HG02642 (cell line): ENCODE results near the gene CAB39L.
"Not testable (repeated sequence)": the region's sequence is repeated elsewhere in the genome, so short reads cannot be mapped to it uniquely, and the experiment has no call there.

Source experiments
- ATAC-seq: cut with Tn5 transposase; IDR thresholded peaks from one replicate; pipeline ENCODE4 v1.9.1; 2021; ENCODE audit warnings: mild to moderate bottlenecking; ENCODE audit not compliant: unreplicated experiment, poor library complexity

The CAB39L gene

DNA sequence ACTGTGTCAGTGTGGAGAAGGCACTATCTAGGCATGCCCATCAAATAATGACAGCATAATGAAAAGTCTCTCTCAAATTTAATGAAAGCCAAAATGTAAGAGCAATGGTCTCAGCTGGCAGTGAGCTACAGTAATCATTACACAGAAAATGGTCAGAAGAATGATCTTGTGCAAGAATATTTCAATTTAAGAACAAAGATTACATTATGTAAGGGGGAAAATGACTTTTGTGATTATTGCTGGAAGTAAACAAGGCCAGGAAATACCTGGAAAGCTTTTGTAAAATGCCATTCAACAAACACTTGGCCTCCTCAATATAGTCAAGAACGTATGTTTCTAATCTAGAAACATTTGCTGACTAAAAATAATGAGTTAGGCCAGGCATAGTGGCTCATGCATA is 89.1 kb downstream of the CAB39L start:
- ATAC-seq: no peak

GRCh38 chr13:49353908-49354307 is 90.0 kb downstream of the CAB39L start:
- no peak for ATAC-seq

GRCh38 chr13:49351871-49352270 is 92.0 kb downstream of the CAB39L start:
- no peak for ATAC-seq

DNA sequence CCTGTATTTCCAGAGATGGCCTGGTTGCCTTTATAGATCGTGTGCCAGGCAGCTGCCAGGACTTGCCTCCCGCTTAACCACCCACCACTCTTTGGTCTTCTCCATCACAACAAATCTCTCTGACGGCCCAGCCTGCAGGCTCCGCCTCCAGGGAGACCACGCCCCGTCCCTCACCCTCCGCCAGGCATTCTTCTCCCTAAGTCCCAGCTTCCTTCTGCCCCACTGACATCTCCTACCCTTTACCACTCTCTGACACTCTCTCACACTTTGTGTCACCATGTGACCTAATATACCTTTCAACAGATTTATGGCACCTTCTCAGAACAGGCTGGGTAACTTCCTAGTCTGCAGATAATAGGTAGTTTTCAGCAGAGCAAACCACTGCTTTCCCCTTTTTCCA is 95.1 kb downstream of the CAB39L start:
- no peak for ATAC-seq

DNA sequence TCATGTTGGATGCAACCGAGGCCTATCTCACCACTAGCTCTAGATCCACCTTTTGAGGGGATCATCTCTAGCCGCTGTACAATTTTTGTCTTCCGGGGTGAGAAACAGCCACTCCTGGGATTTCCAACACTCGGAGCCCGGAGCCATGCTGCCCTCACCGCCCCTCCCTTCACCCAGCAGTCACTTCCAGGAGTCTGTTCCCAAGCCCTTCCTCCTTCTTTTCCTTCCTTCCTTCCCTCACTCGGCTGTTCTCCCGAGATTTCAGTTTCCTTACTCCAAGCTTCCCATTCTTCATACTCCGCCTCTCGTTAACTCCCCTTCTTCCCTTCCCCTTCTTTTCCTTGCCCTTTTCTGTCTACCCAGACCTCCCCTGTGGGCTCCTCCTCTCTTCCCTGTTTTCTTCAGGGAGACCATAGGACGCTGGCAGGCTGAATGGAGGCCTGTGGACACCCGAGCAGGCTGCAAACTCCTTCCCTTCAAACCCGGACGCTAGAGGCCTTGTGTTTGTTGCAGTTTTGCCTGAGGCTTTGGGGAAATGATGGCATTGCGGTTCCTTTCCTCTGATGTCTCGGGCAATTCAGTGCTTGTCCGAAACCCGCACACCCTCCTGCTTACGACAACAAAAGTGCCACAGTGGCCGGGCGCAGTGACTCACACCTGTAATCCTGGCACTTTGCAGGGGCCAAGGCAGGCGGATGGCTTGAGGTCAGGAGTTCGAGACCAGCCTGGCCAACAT is 96.0 kb downstream of the CAB39L start:
- no peak for ATAC-seq

GRCh38 chr13:49346460-49346859 is 97.4 kb downstream of the CAB39L start:
- no peak for ATAC-seq

DNA sequence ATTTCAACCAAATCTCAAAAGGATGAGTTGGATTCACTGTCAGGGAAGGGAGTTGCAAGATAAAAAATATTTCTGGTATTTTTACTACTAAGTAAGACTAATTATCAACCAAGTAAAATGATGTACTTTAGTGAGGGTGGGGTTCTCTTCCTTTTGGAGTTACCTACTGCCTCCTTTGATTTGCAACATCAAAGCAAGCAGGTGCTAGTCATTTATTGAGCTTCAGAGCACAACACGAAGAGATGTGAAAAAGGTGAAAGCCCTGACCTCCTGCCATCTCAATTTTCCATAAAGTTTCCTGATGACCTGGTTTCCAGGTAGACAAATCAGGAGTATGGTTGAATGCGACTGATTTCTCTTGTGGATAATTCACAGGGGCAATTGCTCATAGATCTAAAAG is 100.1 kb downstream of the CAB39L start:
- ATAC-seq: no peak

DNA sequence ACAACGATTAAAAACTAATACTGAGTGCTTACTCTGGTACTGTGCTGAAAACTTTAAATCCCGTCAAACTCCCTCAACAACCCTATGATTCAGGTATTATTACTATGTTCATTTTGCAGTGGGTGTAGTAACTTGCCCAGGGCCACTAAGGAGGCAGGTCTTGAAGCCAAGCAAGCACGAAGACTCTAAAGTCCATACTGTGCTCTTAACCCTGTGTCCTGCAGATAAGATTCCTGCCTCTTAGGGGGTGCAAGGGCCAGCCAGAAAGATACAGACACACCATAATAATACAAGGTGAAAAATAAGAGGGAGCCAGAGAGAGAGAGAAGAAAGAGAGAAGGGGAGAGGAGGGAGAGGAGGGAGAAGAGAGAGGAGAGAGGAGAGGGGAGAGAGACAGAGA is 100.6 kb downstream of the CAB39L start:
- no peak for ATAC-seq

- ATAC-seq: no peak
These were observed 101.4 kb downstream of the CAB39L start for GRCh38 chr13:49342454-49342853.

- no peak for ATAC-seq
These were observed 101.9 kb downstream of the CAB39L start for GRCh38 chr13:49341941-49342340.

DNA sequence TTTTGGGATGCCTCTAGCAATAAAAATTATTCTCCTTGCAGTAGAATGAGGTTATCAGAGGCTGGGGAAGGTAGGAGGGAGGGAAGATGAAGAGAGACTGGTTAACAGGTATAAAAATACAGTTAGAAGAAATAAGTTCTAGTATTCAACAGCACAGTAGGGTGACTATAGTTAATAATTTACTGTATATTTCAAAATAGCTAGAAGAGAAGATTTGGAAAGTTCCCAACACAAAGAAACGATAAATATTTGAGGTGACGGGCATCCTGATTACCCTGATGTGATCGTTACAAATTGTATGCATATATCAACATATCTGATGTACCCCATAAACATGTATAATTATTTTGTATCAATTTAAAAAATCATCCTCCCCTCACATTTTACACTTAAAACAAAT is 102.3 kb downstream of the CAB39L start:
- ATAC-seq: no peak

DNA sequence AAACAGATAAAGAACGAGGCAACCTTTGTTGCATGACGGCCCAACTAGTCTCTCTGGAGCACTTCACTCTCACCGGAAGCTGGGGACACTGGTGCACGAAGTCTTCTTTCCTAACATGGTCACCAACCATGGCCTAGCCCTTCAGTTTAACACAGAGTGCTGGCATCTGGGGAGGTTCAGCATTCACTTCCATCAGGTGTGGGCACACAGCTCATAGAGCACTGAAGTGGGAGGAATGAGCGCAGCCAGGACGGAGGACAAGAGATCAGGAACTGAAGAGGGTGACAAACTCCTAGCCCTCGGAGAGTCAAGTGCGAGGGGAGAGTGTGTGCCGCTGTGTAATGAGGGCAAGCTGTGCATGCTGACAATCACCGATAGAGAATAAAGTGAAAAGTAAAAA is 103.7 kb downstream of the CAB39L start:
- no peak for ATAC-seq

- ATAC-seq: no peak
These were observed 107.2 kb downstream of the CAB39L start for GRCh38 chr13:49336655-49337054.

DNA sequence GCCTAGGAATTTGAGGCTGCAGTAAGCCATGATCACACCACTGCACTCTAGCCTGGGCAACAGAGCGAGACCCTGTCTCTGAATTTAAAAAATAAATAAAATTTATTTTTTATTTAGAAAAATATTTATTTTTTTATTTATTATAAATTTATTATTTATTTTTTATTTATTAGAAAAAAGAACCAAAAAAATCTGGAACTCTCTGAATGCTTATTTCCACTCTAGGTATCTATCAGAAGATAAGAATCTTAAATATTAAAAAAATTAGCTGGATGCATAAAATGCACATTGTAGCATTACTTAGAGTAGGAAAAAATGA is 113.4 kb downstream of the CAB39L start:
- ATAC-seq: no peak

- no peak for ATAC-seq
These were observed 113.9 kb downstream of the CAB39L start for GRCh38 chr13:49329831-49330545.

GRCh38 chr13:49327145-49327544 is 116.7 kb downstream of the CAB39L start:
- ATAC-seq: not testable (repeated sequence)

DNA sequence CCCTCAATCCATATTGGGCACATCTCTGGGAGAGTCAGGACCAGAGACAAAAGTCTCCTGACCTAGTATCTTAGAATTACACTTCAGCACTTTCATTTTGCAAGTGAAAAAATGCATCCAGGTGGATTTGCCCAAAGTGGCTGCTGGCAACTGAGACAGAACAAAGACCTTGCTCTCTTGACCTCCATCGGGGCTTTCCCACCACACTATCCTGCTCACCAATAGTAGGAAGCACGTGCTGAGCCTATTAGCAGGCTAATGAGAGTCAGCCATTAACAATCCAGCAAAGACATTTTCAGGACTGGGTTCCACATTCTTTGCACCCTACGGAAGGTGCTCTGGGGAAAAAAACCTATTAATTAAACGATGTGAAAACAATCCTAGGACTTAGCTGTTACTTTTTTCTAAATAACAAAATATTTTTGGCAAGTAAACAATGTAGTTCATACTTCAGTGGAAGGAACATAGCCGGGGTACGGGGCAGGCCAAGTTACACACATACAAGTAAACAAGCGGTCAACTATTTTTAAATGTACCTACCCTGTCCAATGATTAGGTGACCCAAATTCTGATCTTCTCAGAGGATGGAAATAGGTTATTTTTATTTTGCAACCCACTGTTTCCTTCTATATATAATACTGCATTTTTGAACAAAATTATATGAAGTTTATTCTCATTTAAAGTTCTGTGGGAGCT is 117.5 kb downstream of the CAB39L start:
- ATAC-seq: no peak

DNA sequence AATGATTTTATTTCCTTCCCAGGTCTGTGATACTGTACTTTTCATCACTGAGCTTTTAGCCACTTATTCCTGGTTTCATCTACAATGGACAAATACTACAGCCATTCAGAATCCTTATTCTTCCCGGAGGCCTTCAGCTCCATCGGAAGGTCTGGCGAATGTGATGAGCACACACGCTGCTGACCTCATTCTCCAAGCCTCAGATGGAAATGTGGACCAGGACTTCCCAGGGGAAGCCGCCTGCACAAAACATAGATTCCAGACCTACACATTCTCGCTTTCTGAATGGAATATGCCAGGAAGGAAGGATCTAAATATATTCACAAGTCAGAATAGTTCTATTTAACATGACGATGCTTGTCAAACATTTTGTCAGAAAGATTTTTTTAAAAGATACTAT is 120.5 kb downstream of the CAB39L start:
- no peak for ATAC-seq

DNA sequence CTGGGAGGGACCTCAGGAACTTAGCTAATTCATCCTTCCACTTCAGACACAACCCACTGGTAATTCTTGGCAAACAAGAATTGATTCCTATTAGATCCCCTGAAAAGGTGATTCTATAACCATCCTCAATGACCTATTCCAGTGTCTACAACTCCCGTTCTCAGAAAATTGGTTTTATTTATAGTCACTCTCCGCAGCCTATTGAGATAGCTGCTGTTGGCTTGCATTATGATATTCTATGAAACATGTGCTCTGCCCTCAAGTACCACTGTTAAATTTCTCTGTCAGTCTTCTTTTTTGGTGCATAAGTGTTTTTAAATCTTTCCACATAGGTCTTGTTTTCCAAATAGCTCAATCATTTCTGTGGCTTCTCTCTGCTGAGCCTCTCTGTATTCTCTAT is 121.2 kb downstream of the CAB39L start:
- no peak for ATAC-seq

DNA sequence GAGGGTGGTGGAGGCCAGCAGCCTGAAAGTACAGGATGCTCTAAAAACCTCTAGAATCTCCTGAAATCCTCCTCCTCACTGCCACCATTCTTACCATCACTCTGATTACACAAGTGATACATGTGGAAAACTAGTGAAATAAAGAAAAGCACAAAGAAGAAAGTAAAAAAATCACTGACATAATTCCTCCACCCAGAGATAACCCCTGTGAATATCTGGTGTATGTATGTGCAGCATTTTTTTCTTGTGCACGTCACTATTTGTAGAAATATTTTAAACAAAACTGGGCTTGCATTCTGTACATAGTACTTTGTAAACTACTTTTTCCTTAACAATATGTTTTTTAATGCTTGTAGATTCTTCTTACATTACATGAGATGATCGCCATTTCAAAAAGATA is 122.9 kb downstream of the CAB39L start:
- no peak for ATAC-seq

- no peak for ATAC-seq
These were observed 123.9 kb downstream of the CAB39L start for GRCh38 chr13:49319951-49320350.

- no peak for ATAC-seq
These were observed 124.3 kb downstream of the CAB39L start for GRCh38 chr13:49319551-49319950.
